GM12801 (cell line): ENCODE data around the gene PIRT.

Source experiments
- TF ChIP-seq, protein P1 (sequence below): IDR thresholded peaks from one replicate; pipeline ENCODE4 v1.5.1; 2011; ENCODE audit warnings: control low read depth; ENCODE audit not compliant: insufficient read length; ENCODE audit errors: extremely low read depth

Gene PIRT

DNA sequence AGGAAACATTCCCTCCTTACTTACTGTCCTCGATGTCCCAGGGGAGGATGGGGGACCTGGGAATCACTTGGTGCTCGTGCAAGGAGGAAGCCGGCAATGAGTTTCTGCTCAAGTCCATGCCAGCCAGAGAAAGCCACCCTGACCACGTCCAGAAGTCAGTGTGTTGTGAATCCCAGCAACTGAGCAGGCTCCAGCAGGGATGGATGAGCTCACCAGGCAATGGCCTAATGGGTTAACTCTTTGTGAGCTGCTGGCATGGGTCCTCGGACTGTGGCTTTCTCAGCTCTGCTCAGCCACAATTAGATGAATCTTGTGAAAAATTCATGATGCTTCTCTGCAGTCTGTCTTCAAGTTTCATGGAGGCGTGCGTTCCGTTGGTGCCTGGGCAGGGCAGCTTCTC is at the start of gene PIRT:
Gene PIRT (minus strand): TSS at position 167 of the 400 bp plus-strand sequence. CDS start 12,442 bp downstream, outside the sequence.
- TF ChIP-seq, protein P1, sequence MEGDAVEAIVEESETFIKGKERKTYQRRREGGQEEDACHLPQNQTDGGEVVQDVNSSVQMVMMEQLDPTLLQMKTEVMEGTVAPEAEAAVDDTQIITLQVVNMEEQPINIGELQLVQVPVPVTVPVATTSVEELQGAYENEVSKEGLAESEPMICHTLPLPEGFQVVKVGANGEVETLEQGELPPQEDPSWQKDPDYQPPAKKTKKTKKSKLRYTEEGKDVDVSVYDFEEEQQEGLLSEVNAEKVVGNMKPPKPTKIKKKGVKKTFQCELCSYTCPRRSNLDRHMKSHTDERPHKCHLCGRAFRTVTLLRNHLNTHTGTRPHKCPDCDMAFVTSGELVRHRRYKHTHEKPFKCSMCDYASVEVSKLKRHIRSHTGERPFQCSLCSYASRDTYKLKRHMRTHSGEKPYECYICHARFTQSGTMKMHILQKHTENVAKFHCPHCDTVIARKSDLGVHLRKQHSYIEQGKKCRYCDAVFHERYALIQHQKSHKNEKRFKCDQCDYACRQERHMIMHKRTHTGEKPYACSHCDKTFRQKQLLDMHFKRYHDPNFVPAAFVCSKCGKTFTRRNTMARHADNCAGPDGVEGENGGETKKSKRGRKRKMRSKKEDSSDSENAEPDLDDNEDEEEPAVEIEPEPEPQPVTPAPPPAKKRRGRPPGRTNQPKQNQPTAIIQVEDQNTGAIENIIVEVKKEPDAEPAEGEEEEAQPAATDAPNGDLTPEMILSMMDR = no peak

DNA sequence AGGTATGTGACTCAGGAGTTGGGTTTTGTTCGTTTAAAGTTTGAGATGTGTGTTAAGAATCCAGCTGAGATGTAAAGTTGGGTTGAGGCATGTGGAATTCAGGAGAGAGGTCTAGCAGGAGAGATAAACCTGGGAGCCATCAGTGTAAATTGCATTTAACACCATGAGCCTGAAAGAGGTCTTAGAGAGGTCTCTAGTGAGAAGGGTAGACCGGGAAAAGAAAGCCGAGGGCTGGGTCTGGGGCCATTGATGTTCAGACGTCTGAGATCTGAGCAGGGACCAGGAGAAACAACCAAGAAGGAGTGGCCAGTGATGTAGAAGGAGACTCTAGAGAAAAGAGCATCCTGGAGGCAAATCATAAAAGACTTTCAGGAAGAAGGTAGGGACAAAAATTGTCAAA is 44.1 kb upstream of the PIRT start:
- TF ChIP-seq, protein P1 = no peak

DNA sequence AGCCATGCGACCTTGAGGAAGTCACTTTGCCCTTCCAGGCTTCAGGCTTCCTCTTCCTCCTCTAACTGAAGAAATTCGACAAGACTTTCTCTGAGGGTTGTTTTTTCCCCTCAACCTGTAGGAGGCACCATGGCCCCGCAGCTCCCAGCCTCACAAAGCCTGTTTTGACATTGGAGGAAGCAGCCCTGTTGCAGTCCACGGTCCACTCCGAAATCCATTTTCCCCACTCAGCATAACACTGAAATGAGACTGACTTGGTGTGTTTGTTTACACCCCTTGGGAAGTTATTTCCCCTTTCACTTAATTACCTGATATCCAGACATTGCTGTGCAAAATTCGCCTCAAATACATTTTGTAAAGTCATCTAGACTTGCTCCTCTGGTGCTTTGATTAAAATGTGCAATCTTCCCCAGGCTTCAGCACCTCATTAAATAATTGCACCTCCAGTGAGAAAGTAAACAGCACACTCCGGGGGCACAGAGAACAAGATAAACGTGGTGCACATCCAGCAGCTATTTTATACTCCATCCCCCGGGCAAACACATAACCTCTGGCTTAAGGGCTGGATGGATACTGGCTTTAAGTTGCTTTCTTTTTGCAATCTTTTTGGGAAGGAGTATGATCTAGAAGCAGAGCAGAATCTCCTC is 41.4 kb upstream of the PIRT start:
- TF ChIP-seq, protein P1 = no peak

- TF ChIP-seq, protein P1 = no peak
These were observed 38.2 kb upstream of the PIRT start for GRCh38 chr17:10875984-10876555.

DNA sequence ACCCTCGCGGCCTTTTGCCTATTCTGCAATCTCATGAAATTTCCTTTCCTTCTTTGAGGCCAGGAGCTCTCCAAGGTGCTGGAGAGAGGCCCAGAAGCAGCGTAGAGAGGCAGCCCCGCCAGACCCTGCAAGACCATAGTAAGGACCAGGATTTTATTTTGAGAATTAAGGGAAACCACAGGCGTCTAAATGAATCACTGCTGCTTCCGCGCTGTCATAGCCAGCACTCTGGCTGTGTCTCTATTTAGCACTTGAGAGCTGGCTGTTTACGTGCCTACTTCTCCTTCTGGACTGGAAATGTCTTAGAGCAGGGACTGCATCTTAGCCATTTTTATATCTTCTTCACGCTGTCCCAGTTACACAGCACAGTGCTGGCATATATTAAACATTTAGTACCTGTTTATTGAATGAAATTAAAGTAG is 37.6 kb upstream of the PIRT start:
- TF ChIP-seq, protein P1 = no peak

DNA sequence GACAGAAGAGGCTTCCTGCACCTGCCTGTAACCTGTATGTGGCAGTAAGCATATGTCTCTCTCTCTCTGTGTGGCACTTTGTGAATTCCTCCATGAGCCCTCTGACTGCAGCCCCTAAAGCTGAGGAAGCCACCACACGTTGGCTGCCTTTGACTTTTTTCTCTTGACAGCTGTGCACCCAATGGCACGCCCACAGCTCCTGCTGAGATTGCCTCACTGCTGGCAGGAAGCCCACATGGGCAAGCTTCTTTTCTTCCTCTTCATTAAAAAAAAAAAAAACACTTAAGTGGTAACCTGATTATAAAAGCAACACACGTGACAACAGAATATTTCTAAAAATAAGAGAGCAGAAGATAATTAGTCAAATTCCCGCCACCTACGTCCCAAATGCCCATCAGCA is 34.0 kb upstream of the PIRT start:
- TF ChIP-seq, protein P1 = no peak

DNA sequence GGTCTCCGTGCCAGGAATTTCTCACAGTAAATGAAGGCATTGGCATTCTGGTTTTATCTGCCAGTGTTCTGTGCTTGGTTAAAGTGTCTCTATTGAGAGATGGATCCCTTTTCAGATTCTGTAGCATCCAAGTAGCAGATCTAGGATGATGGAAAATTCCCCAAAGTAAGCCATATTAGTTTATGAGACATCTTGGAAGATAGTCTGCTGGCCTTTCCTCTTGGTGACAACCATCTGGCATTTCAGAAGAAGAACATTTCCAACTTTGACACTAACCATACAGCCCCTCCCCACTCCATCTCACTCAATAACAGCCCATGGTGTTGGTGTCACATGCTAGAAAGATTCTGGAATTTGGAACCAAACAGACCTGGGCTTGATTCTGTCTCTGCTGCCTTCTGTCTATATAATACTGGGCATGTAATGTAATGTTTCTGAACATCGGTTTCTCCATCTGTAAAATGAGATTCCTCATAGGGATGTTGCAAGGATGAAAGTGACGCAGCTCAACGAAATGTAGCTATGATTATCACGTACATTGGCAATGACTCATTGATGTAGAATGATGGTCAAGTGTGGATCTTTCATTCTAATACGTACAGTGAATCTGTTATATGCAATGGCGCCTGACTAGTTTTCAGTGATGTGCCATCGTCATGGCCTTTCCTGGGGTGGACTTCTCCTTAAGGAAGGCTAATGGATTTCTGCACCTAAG is 32.6 kb upstream of the PIRT start:
- TF ChIP-seq, protein P1 = no peak
